NCI-H2196 (cell line): ENCODE data around the gene PRF1.
"Not testable (repeated sequence)": the region's sequence is repeated elsewhere in the genome, so short reads cannot be mapped to it uniquely, and the experiment has no call there.

Source experiments
- DNase-seq: peaks from one replicate; lab custom pipeline; 2025; ENCODE audit not compliant: unreplicated experiment; lab: John Stamatoyannopoulos, UW

PRF1 gene

GRCh38 chr10:70594161-70594560 lies 8.4 kb downstream of the PRF1 start:
- no peak for DNase-seq

DNA sequence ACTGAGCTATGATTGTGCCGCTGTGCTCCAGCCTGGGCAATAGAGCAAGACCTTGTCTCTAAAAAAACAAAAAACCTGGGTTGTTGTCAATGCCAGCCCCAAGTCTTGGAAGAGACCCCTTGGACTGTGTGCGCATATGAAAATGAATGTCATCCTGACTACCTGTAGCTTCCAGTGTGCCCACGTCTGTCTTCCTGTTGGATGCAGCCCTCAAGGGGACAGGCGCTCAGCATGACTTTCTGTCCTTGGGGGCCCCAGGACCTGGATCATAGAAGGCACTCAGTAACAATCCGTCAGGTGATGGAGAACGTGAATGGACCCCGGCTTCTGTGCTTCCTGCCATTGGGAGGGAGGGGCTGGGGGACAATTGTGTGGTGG lies 9.0 kb downstream of the PRF1 start:
- DNase-seq, result no peak

- no peak for DNase-seq
Observed at GRCh38 chr10:70592746-70593512, 9.6 kb downstream of the PRF1 start.

DNA sequence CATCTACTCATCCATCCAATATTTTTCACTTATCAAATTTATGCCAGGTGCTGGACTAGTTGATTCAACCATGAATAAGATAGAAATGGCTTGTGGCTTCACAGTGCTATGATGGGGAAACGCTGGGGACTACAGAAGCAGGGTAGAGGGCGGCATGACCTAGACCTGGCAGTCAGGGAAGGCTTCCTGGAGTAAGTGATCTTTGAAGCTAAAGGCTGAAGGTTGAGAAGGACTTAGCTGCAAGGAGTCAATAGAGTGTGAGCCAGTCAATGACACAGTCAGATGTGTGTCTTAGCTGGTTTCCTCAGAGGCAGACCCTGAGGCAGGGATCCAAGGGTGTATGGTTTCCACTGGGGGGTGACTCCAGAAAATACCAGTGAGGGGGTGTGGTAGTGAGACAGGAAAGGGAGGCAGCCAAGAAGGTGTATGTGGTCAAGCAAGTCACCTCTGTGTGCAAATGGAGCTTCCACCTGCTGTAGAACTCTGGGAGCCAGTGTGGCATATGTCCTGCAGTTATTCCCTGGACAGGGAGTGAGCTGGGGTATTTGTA lies 10.3 kb downstream of the PRF1 start:
- no peak for DNase-seq

GRCh38 chr10:70590655-70591416 lies 11.7 kb downstream of the PRF1 start:
- no peak for DNase-seq

DNA sequence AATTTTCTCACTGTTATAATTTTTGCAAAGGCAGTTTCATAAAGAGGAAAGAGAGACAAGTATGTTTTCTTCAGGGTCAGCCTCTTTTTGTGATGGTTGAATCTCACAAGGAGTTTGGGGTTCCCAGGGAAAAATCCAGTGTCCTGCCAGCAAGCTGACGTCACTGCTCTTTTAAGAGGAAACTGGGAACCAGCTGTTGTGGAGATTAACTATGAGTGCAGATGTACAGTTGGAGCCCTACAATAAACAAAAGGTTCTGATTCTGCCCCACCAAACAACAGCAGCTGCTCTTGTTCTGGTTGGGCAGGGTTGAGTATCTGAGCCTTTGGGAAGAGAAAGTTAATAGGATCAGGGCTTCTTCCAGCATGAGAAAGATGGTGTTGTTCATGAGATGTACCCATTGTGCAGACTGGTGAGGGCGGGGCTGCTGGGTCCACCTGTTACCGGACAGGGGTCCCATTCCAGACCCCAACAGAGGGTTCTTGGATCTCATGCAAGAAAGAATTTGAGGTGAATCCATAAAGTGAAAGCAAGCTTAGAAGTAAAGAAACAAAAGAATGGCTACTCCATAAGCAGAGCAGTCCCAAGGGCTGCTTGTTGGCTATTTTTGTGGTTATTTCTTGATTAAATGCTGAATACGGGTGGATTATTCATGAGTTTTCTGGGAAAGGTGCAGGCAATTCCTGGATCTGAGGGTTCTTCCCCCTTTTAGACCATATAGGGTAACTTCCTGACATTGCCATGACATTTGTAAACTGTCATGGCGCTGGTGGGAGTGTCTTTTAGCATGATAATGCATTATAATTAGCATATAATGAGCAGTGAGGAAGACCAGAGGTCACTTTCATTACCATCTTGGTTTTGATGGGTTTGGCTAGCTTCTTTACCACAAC lies 12.5 kb downstream of the PRF1 start:
- DNase-seq, result no peak

GRCh38 chr10:70588859-70589570 lies 13.5 kb downstream of the PRF1 start:
- no peak for DNase-seq

- DNase-seq, result no peak
Observed at GRCh38 chr10:70588255-70588654, 14.3 kb downstream of the PRF1 start.

GRCh38 chr10:70587045-70587658 lies 15.4 kb downstream of the PRF1 start:
- DNase-seq, result no peak

DNA sequence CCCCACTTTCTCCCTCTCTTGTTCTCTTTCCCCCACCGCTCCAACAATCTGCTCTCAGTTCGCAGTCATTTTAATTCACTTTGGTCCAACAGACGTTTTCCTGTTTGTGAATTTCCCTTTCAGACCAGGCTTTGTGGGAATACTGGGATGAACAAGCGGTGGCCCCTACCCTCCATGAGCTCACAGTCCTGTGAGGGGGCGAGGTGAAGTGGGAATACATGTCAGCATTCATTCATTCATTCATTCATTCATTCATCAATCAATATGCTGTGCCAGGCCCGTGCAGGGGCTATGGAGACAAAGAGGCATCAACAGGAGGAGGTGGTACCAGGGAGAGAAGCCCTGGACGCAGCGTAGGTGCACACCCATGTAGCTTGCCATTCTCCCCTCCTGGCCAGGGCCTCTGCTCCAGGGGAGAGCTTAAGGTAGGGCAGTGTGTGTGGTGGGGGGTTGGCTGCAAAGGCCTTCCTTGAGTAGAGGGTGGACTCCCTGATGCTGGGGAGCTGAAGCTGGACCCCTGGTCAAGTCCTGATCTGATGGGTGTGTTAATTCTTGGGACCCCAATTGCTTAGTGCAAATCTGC lies 16.1 kb downstream of the PRF1 start:
- no peak for DNase-seq

DNA sequence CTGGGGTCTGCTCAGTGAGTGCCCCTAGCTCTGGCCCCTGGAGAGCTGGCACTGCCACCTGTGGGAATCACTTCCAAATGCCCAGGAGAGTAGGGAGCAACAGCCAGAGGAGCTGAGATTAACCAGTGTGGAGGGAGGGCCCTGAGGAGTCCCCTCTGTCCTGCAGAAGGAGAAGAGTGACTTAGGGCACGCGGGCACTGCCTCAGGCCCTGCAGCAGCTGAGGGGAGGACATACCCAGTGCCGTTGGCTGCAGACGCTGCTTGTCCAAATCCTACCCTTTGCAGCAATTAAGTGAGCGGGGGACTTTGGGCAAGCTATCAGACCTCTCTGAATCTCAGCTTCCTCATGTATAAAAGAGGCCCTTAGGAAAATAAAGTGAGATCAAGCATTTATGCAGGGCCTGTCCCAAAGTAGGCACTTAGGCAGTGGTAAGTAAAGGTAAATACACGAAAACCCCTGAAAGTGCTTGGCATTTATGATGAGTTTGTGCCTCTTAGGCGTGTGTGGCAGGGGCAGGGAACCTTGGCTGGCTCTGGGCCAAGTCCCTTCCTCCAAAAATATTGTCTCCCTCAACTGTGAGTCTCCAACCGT lies 16.9 kb downstream of the PRF1 start:
- DNase-seq, result no peak

DNA sequence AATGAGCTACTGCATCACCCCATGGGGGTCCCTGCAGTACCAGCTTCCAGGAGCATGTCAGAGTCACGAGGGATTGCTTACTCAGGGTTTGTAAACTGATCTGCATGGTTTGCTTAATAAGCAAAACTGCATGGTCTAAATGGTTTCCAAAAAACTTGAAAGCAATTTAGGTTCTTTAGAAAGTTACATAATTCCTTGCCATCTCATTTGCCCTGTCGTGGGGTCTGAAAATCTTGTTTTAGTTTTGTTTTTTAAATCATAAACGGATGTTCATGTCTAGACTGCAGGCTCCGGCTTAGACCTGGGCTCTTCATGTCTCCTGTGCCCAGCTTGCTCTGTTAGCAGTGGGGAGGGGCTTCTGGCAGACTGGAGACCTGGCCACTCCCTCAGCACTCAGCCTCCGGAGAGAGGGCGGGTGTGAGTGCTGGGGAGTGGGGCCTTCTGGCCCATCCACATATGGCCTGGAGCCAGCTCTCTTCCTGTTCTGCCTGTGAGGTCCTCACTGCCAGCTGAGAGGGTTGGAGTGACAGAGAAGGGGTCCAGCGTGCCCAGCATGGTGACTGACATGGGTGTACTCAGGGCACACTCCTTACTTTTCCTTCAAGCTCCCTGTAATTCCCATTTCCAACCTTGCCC lies 17.5 kb downstream of the PRF1 start:
- peak; percentile 4 for DNase-seq

DNA sequence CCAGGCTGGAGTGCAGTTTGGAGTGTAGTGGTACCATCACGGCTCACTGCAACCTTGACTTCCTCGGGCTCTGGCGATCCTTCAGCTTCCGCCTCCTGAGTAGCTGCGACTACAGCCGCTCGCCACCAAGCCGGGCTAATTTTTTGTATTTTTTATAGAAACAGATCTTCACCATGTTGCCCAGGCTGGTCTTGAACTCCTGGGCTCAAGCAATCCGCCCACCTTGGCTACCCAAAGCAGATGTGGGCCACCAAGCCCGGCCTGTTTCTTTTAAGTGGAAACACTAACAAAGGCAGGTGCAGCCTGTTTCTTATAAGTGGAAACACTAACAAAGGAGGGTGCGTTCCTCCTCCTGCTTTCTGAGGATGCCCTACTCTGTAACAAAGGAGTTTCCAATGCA lies 18.2 kb downstream of the PRF1 start:
- no peak for DNase-seq

DNA sequence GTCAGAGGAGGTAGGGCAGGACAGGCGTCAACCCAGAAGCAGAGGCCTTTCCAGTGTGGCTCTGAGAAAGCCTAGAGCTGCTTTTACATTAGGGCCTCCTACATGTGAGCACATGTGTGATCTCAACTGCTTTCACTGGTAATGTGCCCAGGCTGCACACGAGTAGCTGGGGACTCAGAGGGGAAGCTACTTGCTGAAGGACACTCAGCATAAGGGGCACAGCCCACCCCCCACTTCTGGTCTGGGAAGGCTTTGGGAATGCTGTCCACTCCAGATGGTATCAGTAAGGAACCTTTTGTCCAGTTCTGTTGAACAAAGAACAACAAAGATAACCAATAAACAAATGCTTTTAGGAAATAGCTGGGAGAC lies 18.9 kb downstream of the PRF1 start:
- no peak for DNase-seq

GRCh38 chr10:70582793-70583668 lies 19.5 kb downstream of the PRF1 start:
- no peak for DNase-seq

DNA sequence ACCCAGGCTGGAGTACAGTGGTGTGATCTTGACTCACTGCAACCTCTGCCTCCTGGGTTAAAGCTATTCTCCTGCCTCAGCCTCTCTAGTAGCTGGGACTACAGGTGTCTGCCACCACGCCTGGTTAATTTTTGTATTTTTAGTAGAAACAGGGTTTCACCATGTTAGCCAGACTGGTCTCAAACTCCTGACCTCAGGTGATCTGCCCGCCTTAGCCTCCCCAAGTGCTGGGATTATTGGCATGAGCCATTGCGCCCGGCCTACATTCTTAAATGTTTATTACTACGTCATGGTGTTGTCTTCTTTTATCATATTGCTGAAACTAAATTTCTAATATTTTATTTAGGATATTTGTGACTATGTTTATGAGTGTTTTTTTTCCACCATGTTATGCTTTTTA lies 21.4 kb downstream of the PRF1 start:
- DNase-seq, result not testable (repeated sequence)

DNA sequence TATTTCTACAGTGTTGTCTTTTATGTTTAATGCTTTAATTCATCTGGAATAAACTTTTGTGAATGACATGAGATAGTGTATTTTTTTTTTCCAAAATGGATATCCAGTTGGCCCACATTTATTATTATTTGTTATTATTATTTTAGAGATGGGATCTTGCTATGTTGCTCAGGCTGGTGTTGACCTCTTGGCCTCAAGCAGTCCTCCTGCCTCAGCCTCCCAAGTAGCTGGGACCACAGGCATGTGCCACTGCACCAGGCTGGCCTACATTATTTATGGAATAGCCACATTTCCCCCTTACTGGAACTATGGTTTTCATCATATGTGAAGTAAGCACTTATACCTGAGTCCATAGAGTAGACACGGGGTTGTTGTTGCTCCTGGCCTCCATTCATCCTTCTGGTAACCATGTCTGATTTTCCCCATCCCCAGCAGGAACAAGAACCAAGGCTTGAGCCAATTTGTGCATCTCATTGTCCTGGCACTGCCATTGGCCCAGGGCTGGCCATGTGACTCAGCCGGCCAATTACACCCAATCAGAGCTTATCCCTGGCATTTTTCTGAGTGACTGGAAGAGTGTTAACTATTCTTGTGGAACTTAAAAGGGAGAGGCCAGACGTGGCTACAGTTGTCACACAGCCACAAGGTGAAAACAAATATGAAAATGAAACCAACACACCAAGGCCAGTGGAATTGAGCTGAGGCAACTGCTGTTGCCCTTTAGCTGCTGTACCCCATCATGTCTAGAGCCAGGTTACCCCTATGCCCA lies 23.1 kb downstream of the PRF1 start:
- DNase-seq, result no peak
